Left ventricle myocardium inferior (tissue), 1 donor: Measurements from ENCODE around the gene WBP4. TPM values are rescaled to one million over a fixed set of nuclear protein-coding genes. Genes with fewer than 3 reads are reported as not detected.
"Not testable (repeated sequence)": the region's sequence is repeated elsewhere in the genome, so short reads cannot be mapped to it uniquely, and the experiment has no call there.

ENCODE experiments used
- DNase-seq: peaks from one replicate; pipeline ENCODE4 v3.0.0-alpha.2; 2020
- H3K27ac ChIP-seq: fragments of 200-600 bp; replicated peaks from 2 replicates; pipeline ENCODE4 v1.8.0; 2021
- H3K27me3 ChIP-seq: fragments of 200-600 bp; 2 replicates; pipeline ENCODE4 v1.8.0; 2021; ENCODE audit warnings: low read depth
- H3K36me3 ChIP-seq: fragments of 200-600 bp; 2 replicates; pipeline ENCODE4 v1.8.0; 2021
- H3K4me1 ChIP-seq: fragments of 200-600 bp; 2 replicates; pipeline ENCODE4 v1.8.0; 2021
- H3K4me3 ChIP-seq: fragments of 200-600 bp; 2 replicates; pipeline ENCODE4 v1.8.0; 2021; ENCODE audit warnings: mild to moderate bottlenecking, moderate library complexity
- H3K9me3 ChIP-seq: fragments of 200-600 bp; replicated peaks from 2 replicates; pipeline ENCODE4 v1.8.0; 2021
- CTCF ChIP-seq: fragments of 200-600 bp; IDR thresholded peaks from 2 replicates; pipeline ENCODE4 v1.8.0; 2021; ENCODE audit warnings: antibody characterized with exemption, mild to moderate bottlenecking, borderline replicate concordance
- intact Hi-C: fragments of 100-400 bp; cut with micrococcal nuclease; formaldehyde crosslinking; loops from one replicate; pipeline ENCODE4 v1.11.0; 2022
- total RNA-seq: library from RNA; stranded (reverse); fragmentation: NEBNext Ultra II Directional; extraction: Animal tissue kit (Norgen Biotek cat#: 25700); gene quantifications from one replicate; pipeline ENCODE4 v1.2.1, GENCODE V29; 2021
- donor health status: DM: no; HTN: yes; CAD: no; lungs with severe emphysema.

Gene WBP4
- total RNA-seq, 1 donor from 2014 or later = 22.6 TPM

DNA sequence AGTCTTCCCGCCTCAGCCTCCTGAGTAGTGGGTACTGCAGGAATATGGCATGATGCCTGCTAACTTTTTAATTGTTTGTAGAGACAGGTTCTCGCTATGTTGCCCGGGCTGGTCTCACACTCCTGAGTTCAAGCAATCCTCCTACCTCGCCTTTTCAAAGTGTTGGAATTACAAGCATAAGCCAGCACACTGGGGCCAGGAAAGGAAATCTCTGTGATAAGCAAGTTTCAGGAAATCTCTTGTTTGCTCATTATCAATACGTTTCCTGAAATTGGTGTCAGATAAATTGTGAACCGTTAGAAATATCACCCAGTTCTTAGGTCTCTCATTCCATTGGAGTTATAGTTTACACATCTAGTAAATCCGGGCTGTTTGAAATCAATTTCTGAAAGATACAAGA, 14.2 kb downstream of the WBP4 start:
- H3K4me1 ChIP-seq = no peaks in the 10 kb centered on the region
- no peak for DNase-seq
- H3K36me3 ChIP-seq = peaks cover 92% of the 10 kb centered on the region
- H3K27ac ChIP-seq = no peak overlapping the region
- no peak overlapping the region for H3K4me3 ChIP-seq
- no peaks in the 10 kb centered on the region for H3K27me3 ChIP-seq
- intact Hi-C loops = loop anchor here (5.0 kb wide), 1 partner anchor 147 kb away; no protein-coding TSS in a partner anchor
- no peaks in the 10 kb centered on the region for H3K9me3 ChIP-seq
- no peak for TF ChIP-seq CTCF

DNA sequence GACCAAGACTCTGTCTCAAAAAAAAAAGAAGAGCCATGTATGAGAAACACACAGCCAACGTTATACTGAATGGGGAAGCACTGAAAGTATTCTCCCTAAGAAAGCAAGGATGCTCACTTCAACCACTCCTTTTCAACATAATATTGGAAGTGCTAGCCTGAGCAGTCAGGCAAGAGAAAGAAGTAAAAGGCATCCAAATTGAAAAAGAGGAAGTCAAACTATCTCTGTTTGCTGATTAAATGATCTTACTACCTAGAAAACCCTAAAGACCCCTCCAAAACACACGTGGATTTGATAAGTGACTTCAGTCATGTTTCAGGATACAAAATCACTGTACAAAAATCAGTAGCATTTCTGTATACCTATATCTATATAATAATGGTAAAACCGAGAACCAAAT, 16.2 kb downstream of the WBP4 start:
- Histone ChIP-seq H3K27me3 (no peaks in the 10 kb centered on the region), H3K27ac (no peak overlapping the region), H3K36me3 (peaks cover 92% of the 10 kb centered on the region), H3K4me3 (no peak overlapping the region), H3K9me3 (no peaks in the 10 kb centered on the region), H3K4me1 (no peaks in the 10 kb centered on the region)
- intact Hi-C loops = loop anchor here (5.0 kb wide), 1 partner anchor 145 kb away; no protein-coding TSS in a partner anchor
- no peak for TF ChIP-seq CTCF
- DNase-seq = no peak

GRCh38 chr13:41079725-41080124, 18.4 kb downstream of the WBP4 start:
- Histone ChIP-seq H3K4me3 (no peak overlapping the region), H3K27ac (no peak overlapping the region), H3K9me3 (no peaks in the 10 kb centered on the region), H3K27me3 (no peaks in the 10 kb centered on the region), H3K4me1 (no peaks in the 10 kb centered on the region), H3K36me3 (peaks cover 94% of the 10 kb centered on the region)
- DNase-seq = no peak
- TF ChIP-seq CTCF = no peak
- intact Hi-C loops = loop anchor here (5.0 kb wide), 1 partner anchor 143 kb away; no protein-coding TSS in a partner anchor

- Histone ChIP-seq H3K36me3 (peaks cover 52% of the 10 kb centered on the region), H3K4me1 (no peaks in the 10 kb centered on the region)
- no peak for TF ChIP-seq CTCF
Observed at GRCh38 chr13:41085961-41086585, 24.8 kb downstream of the WBP4 start.

GRCh38 chr13:41095681-41096080, 34.4 kb downstream of the WBP4 start:
- DNase-seq, H3K27ac ChIP-seq, H3K4me1 ChIP-seq, H3K36me3 ChIP-seq, intact Hi-C loops, H3K4me3 ChIP-seq, H3K27me3 ChIP-seq, H3K9me3 ChIP-seq: not testable (repeated sequence)

More at GRCh38 chr13:41085961-41086585, 24.8 kb downstream of the WBP4 start:
- intact Hi-C loops = no loop called here
- no peak for DNase-seq
- Histone ChIP-seq H3K4me3 (no peak overlapping the region), H3K27me3 (no peaks in the 10 kb centered on the region), H3K9me3 (no peaks in the 10 kb centered on the region), H3K27ac (no peak overlapping the region)

GRCh38 chr13:41098761-41099160, 37.5 kb downstream of the WBP4 start:
- intact Hi-C loops = no loop called here
- Histone ChIP-seq H3K36me3 (no peaks in the 10 kb centered on the region), H3K4me1 (no peaks in the 10 kb centered on the region), H3K4me3 (no peak overlapping the region), H3K27me3 (no peaks in the 10 kb centered on the region), H3K27ac (no peak overlapping the region), H3K9me3 (no peaks in the 10 kb centered on the region)
- no peak for DNase-seq
- no peak for TF ChIP-seq CTCF
